ENCODE results near the gene ZSCAN22.

GRCh38 chr19:58368561-58369360, 42.0 kb downstream of the ZSCAN22 start:
- TF ChIP-seq POLR2A (IDR thresholded peaks at IDR 0.05) (no peak), CTCF (IDR thresholded peaks at IDR 0.05) (no peak)

All from Peyer's patch (tissue), 4 donors.